CD4-positive, alpha-beta T cell treated with Interferon gamma for 1 hour (primary cell): ENCODE data around the gene GABRA6.
"Not testable (repeated sequence)": the region's sequence is repeated elsewhere in the genome, so short reads cannot be mapped to it uniquely, and the experiment has no call there.

Experiments used
- DNase-seq: peaks from one replicate; pipeline ENCODE4 v3.0.0-alpha.2; 2020

Gene GABRA6

GRCh38 chr5:161685461-161685860 lies at the start of gene GABRA6:
Gene GABRA6, plus strand, starts transcription at chr5:161685721. Its CDS starts 269 bp downstream, at chr5:161685990.
- DNase-seq = no peak

DNA sequence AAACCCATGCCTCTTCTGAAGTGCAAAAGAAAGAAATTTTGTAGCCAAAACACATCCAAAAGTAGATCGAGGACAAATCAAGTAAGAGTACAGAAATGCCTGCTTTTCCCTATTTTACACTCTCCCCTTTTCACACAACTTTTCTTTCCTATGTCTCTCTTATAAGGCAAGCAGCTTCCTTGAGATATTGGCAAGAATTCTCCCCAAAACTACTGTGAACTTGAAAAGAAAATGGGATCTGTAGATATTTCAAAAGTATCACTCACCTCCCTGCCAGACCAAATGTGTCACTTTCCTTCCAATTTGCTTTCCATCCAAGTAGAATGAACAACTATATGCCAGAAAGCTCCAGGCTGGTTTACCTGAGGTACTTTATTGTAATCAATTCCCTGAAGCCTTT lies 47.9 kb upstream of the GABRA6 start:
- DNase-seq = no peak

GRCh38 chr5:161641444-161641843 lies 44.1 kb upstream of the GABRA6 start:
- DNase-seq = no peak

- DNase-seq = no peak
These were observed 40.3 kb upstream of the GABRA6 start for GRCh38 chr5:161645264-161645663.

DNA sequence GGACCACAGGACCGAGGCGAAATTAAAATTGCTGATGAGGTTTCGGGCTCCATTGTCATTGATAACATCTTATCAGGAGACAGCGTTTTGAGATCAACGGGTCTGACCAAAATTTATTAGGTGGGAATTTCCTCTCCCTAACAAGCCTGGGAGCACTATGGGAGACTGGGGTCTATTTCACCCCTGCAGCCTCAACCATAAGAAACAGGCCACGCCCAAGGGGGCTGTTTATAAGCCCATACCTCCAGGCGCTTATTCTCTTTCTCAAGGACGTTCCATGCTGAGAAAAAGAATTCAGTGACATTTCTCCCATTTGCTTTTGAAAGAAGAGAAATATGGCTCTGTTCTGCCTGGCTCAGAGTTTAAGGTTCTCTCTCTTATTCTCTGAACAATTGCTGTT lies 33.6 kb upstream of the GABRA6 start:
- DNase-seq = not testable (repeated sequence)

DNA sequence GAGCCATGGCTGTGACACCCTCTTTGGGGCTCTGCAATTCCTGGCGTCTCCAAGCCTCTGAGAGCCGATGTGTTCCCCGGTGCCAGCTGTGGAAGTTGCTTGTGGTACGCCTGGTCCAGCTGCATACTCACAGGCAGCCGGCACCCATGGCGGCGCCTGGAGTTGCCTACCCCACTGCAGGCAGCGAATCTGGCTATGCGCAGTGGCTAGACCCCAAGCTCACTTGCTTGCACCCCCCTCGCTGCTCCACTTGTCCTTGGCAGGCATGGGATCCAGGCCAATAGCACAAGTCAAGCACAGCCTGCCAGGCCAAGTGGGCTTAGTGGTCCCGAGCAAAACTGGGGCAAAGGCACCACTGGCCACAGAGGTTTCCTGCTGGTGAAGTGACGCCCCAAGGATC lies 24.7 kb upstream of the GABRA6 start:
- DNase-seq = no peak

- DNase-seq = no peak
These were observed 22.1 kb upstream of the GABRA6 start for GRCh38 chr5:161663431-161663830.

DNA sequence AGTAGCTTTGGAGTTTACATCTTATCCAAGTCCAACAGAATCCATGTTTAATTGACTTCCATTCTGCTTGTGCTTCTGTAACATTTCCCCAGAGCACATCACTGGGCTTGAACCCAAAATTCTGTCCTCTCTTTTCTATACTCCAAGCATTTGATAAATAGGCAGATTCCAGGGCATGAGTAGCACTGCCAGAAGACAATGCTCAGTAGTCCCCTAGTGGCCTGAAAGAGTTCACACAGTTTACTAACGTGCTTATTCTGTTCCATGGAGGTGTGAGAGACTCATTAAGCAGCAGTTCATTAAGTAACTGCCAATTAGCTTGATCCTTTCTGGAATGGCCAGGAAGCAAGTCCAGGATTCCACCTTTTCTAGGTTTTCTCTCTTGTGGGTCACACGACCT lies 9.4 kb upstream of the GABRA6 start:
- no peak for DNase-seq

DNA sequence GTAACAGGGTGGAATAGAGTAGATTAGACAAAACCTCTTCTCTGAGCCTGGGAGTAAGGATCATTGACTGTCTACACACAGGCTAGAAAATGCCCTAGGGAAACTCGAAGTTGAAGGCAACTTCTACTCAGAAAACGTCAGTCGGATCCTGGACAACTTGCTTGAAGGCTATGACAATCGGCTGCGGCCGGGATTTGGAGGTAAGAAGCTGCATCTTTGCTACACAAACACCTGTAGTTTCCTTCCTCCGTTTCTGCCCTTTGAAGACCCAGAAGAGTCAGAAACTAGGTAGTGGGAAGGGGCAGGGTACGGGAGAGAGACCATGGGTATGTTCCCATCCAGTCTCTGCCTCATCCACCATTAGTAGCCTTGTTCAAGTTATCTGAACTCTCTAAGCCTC lies 628 bp downstream of the GABRA6 start:
- no peak for DNase-seq

DNA sequence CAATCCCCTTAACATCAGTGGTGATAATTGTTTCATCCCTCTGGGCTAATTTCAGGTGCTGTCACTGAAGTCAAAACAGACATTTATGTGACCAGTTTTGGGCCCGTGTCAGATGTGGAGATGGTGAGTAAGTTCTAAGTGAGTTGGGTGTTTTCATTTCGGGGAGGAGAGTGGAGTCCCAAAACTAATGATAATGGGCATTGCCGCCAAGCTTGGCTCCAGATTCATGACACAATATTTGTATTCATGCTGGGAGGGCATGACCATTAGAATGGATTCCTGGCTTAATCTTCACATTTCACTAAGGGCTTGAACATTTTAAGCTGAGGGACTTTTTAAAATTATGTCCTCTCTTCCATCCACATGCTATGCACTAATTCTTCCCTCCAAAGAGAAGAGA lies 1.4 kb downstream of the GABRA6 start:
- no peak for DNase-seq

- DNase-seq = no peak
These were observed 1.8 kb downstream of the GABRA6 start for GRCh38 chr5:161687316-161687715.

DNA sequence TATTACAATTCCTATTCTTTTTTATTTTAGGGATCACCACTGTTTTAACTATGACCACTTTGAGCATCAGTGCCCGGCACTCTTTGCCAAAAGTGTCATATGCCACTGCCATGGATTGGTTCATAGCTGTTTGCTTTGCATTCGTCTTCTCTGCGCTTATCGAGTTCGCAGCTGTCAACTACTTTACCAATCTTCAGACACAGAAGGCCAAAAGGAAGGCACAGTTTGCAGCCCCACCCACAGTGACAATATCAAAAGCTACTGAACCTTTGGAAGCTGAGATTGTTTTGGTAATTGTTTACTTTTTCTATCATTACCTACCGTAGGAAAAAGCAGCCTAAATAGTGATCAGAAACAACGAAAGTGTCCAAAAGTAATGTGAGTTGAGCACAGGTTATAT lies 6.4 kb downstream of the GABRA6 start:
- DNase-seq = no peak

DNA sequence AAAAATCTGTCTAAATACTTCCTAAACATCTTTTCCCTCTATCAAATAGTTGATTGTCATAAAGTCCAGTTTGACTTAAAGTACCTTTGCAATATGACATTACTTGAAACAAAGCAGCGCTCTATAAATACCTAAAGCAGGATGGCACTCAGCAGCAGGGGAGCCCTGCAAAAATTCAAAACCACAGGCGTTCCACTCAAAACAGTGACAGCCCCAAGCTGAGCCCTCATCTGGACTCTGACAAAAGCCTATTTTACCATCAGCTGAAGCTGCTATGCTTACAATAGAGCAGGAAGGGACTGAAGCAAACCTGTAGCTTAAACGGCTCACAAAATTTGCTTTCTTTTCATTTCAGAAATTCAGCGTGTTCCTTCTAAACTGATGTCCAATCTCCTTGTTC lies 11.5 kb downstream of the GABRA6 start:
- DNase-seq = no peak

DNA sequence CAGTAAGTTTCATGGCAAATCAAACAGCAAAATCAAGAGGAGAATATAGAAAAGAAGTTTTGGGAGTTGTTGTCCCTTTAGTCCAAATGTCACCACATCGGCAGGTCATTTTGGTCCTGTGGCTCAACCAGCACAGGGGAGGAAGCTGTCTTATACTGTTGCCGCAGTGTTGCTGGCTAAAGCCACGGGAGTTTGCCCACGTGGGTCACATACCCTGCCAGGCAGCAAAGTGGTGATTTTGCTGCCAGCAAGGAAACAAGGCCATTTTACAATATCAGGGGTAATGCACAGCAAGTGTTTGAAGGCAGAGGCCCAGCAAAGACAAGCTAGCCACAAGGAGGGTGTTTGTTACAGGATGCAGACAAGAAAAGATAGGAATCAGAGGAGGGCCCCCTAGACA lies 14.5 kb downstream of the GABRA6 start:
- DNase-seq = no peak

DNA sequence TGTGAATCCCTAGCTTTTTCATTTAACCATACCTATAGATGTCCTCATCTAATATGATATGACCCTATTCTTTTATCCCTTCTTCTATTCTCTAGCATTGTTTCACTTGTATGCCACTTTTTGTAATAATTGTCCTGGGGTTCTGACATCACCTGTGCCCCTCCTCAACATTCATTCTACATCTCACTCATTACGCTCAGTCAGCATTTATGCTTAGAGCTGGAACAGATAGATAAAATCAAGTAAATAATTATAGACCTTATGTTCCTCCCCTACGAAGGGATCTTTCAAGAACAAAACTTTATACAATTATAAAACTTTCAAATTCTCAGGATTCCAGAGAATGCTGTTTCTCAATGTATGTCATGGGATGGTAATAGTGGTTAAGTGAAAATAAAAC lies 18.0 kb downstream of the GABRA6 start:
- no peak for DNase-seq

GRCh38 chr5:161707382-161707781 lies 21.9 kb downstream of the GABRA6 start:
- DNase-seq = no peak

DNA sequence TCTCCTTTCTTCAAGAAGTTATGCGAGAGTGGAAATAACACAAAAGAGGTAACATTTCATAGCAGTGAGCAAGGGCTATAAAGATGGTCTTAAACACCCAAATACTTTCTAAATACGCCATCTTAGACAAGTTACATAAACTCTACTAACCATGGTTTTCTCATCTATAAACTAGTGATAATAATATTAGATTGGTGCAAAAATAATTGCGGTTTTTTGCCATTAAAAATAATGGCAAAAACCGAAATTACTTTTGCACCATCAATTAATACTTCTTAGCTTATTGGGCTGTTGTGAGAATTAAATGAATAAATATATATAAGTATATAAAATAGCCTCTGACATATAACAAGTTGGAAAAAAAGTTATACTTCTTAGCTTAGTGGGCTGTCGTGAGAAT lies 23.7 kb downstream of the GABRA6 start:
- DNase-seq = no peak

DNA sequence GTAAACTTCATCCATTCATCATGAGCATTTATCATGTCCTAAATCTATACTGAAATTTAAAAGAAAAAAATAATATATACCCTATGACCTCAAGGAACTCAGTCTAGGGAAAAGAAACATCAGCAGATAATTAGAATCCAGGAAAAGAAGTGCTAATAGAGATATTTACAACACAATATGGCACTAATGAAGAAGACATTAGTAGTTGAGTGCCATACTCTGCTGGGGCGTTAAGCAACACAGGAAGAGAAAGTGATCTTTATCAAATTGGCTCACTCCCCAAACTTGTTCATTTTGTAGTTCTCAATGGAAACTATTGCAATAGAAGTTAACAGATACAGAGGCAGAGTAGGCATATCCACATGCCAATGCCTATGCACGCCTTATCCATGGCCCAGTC lies 27.5 kb downstream of the GABRA6 start:
- no peak for DNase-seq

- DNase-seq = no peak
These were observed 33.6 kb downstream of the GABRA6 start for GRCh38 chr5:161719157-161719556.

- no peak for DNase-seq
These were observed 34.9 kb downstream of the GABRA6 start for GRCh38 chr5:161720460-161720859.

DNA sequence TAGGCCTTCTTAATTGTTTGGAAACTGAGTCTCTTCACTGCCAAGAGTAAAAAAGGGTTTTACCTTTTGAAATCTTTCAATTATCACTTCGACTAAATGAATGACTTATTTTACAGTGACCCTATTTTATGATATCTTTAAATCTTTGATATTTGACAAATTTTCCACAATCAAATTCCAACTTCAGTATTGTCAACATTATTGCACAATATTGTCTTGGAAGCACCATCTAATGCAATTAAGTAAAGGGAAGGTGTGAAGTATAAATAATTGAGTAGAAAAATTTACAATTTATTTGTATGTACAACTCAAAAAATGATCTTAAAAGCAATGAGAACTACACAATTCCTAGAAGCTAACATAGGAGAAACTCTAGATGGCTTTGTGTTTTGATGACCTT lies 49.2 kb downstream of the GABRA6 start:
- DNase-seq = no peak

DNA sequence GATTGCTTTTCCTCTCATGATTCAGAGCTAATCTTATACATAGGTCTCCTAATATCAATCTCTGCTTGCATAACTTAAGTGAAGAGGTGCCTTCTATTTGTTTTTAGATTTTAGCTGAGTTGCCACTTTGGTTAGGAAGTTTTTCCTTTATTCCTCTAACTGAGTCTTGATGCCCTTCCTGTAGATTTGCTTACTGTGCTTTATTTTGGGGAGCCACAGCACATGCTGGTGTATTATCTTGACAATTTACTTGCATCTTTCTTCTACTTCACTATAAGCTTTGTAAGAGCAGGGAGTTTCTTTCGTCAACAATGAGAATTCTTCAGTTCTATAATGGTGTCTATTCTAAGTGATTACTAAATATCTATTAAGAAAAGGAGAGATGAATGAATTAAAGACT lies 54.9 kb downstream of the GABRA6 start:
- no peak for DNase-seq

- DNase-seq = no peak
These were observed 58.8 kb downstream of the GABRA6 start for GRCh38 chr5:161744276-161744675.

- DNase-seq = no peak
These were observed 59.9 kb downstream of the GABRA6 start for GRCh38 chr5:161745392-161745791.

GRCh38 chr5:161751265-161751664 lies 65.7 kb downstream of the GABRA6 start:
- DNase-seq = no peak
